IMR-90 (cell line): ENCODE measurements around the gene CALHM3. TPM values are rescaled to one million over a fixed set of nuclear protein-coding genes. Genes with fewer than 3 reads are reported as not detected.
A peak's percentile ranks its signal among the peaks of the same experiment; 100 is the strongest.

ENCODE experiments used
- ATAC-seq: fragments of 200-7000 bp; cut with Tn5 transposase; 2 replicates; pipeline ENCODE4 v1.9.1; 2020; ENCODE audit warnings: low read depth, mild to moderate bottlenecking, moderate library complexity
- BruUV-seq: library from RNA; stranded (reverse); fragments of 400-500 nt; replicated peaks from 2 replicates; lab custom pipeline; 2021; lab: Mats Ljungman, UMichigan
- CTCF ChIA-PET: fragments of 300-600 bp; formaldehyde crosslinking; extraction: SDS; loops from one replicate; lab custom pipeline; 2021; ENCODE audit warnings: antibody characterized with exemption; lab: Yijun Ruan, JAX
- POLR2A ChIA-PET: fragments of 300-600 bp; sonication (Branson Sonifier 250); formaldehyde crosslinking; loops from one replicate; lab custom pipeline; 2022; ENCODE audit warnings: antibody characterized with exemption; ENCODE audit not compliant: unreplicated experiment; lab: Charles Lee
- DNase-seq: peaks from one replicate; pipeline ENCODE4 v3.0.0; 2013
- H2AFZ ChIP-seq: replicated peaks from 2 replicates; pipeline ENCODE3; 2013; ENCODE audit warnings: low read length, mild to moderate bottlenecking; ENCODE audit not compliant: poor library complexity
- H2AK5ac ChIP-seq: 2 replicates; pipeline ENCODE4 v1.6.1; 2013; ENCODE audit warnings: low read depth, low read length, inconsistent platforms
- H2AK9ac ChIP-seq: replicated peaks from 2 replicates; pipeline ENCODE3; 2013; ENCODE audit warnings: mild to moderate bottlenecking, low read depth, low read length, moderate library complexity; ENCODE audit not compliant: poor library complexity
- H2BK120ac ChIP-seq: 2 replicates; pipeline ENCODE4 v1.6.1; 2013; ENCODE audit warnings: low read depth, low read length, inconsistent platforms
- H2BK15ac ChIP-seq: 3 replicates; pipeline ENCODE4 v1.6.1; 2013; ENCODE audit warnings: low read depth, low read length, inconsistent platforms
- H2BK20ac ChIP-seq: 2 replicates; pipeline ENCODE4 v1.6.1; 2013; ENCODE audit warnings: low read depth, mild to moderate bottlenecking, inconsistent platforms, low read length, moderate library complexity
- H2BK5ac ChIP-seq: 2 replicates; pipeline ENCODE4 v1.6.1; 2013; ENCODE audit warnings: mild to moderate bottlenecking, low read depth, low read length, inconsistent platforms; ENCODE audit not compliant: poor library complexity, severe bottlenecking
- H3K14ac ChIP-seq: replicated peaks from 2 replicates; pipeline ENCODE4 v1.6.1; 2013; ENCODE audit warnings: low read depth, low read length, inconsistent platforms
- H3K18ac ChIP-seq: 2 replicates; pipeline ENCODE4 v1.6.1; 2013; ENCODE audit warnings: low read depth, low read length, control low read depth
- H3K23ac ChIP-seq: 2 replicates; pipeline ENCODE4 v1.6.1; 2013; ENCODE audit warnings: low read depth, low read length, inconsistent platforms
- H3K27ac ChIP-seq: 2 replicates; pipeline ENCODE4 v1.5.1; 2013; ENCODE audit warnings: mild to moderate bottlenecking, control low read depth, low read length; ENCODE audit not compliant: insufficient read depth
- H3K27me3 ChIP-seq: 2 replicates; pipeline ENCODE4 v1.6.1; 2013; ENCODE audit warnings: low read length; ENCODE audit not compliant: control insufficient read depth, insufficient read depth
- H3K36me3 ChIP-seq: 2 replicates; pipeline ENCODE4 v1.6.1; 2013; ENCODE audit warnings: low read length, mixed read lengths; ENCODE audit not compliant: control insufficient read depth, insufficient read depth
- H3K4ac ChIP-seq: 2 replicates; pipeline ENCODE4 v1.6.1; 2013; ENCODE audit warnings: low read depth, low read length, inconsistent platforms
- H3K4me1 ChIP-seq: 2 replicates; pipeline ENCODE4 v1.6.1; 2013; ENCODE audit warnings: low read length, mixed read lengths; ENCODE audit not compliant: control insufficient read depth, insufficient read depth
- H3K4me2 ChIP-seq: 2 replicates; pipeline ENCODE4 v1.6.1; 2013; ENCODE audit warnings: low read depth, mild to moderate bottlenecking, control low read depth, low read length, moderate library complexity
- H3K4me3 ChIP-seq: 2 replicates; pipeline ENCODE4 v1.5.1; 2013; ENCODE audit warnings: low read depth, mild to moderate bottlenecking, control low read depth, low read length, moderate library complexity; ENCODE audit not compliant: insufficient read depth
- H3K56ac ChIP-seq: 2 replicates; pipeline ENCODE4 v1.6.1; 2013; ENCODE audit warnings: low read length, inconsistent platforms; ENCODE audit not compliant: insufficient read depth; ENCODE audit errors: extremely low read depth
- H3K79me1 ChIP-seq, 2 experiments: 2 replicates each; pipeline ENCODE4 v1.6.1; 2013; ENCODE audit warnings: low read length in 2 of 2, inconsistent platforms in 1 of 2, low read depth in 1 of 2
- H3K9ac ChIP-seq: 2 replicates; pipeline ENCODE4 v1.6.1; 2013; ENCODE audit warnings: low read depth, low read length, control low read depth
- H3K9me1 ChIP-seq: 2 replicates; pipeline ENCODE4 v1.6.1; 2013; ENCODE audit warnings: low read length, inconsistent platforms; ENCODE audit not compliant: insufficient read depth
- H3K9me3 ChIP-seq: 2 replicates; pipeline ENCODE4 v1.6.1; 2013; ENCODE audit warnings: low read length; ENCODE audit not compliant: control insufficient read depth, insufficient read depth
- H4K20me1 ChIP-seq: 2 replicates; pipeline ENCODE4 v1.6.1; 2013; ENCODE audit warnings: low read length, inconsistent platforms; ENCODE audit not compliant: insufficient read depth
- H4K5ac ChIP-seq: 2 replicates; pipeline ENCODE4 v1.6.1; 2013; ENCODE audit warnings: mild to moderate bottlenecking, low read depth, low read length, control low read depth
- H4K8ac ChIP-seq, 2 experiments: 2 replicates each; pipeline ENCODE4 v1.6.1; 2013; ENCODE audit warnings: low read depth in 2 of 2, low read length in 2 of 2, control low read depth in 1 of 2, inconsistent platforms in 1 of 2
- H4K91ac ChIP-seq: 2 replicates; pipeline ENCODE4 v1.6.1; 2013; ENCODE audit warnings: low read depth, low read length, inconsistent platforms; ENCODE audit not compliant: insufficient read depth
- BHLHE40 ChIP-seq: fragments of 150-350 bp; IDR thresholded peaks from 2 replicates; pipeline ENCODE4 v1.6.1; 2016; ENCODE audit warnings: mild to moderate bottlenecking, low read depth, low read length
- CEBPB ChIP-seq: IDR thresholded peaks from 2 replicates; pipeline ENCODE4 v1.6.1; 2012; ENCODE audit warnings: low read depth, low read length, improper control_type of control experiment
- MXI1 ChIP-seq: IDR thresholded peaks from 2 replicates; pipeline ENCODE4 v1.6.1; 2012; ENCODE audit warnings: low read depth, mild to moderate bottlenecking, low read length, moderate library complexity, borderline replicate concordance
- NFE2L2 ChIP-seq: fragments of 150-350 bp; IDR thresholded peaks from 2 replicates; pipeline ENCODE4 v1.6.1; 2016; ENCODE audit warnings: low read depth, mild to moderate bottlenecking, low read length
- RAD21 ChIP-seq: IDR thresholded peaks from 2 replicates; pipeline ENCODE4 v1.6.1; 2012; ENCODE audit warnings: low read length, improper control_type of control experiment
- WGBS, 2 experiments: methylation state at CpG; one replicate each; pipeline versions ENCODE4 v1.1.5 to v1.1.7; 2013; ENCODE audit warnings: missing lambda C conversion rate in 2 of 2; ENCODE audit not compliant: insufficient read length in 1 of 2; ENCODE audit errors: extremely low coverage in 2 of 2; 5-methylcytosine and 5-hydroxymethylcytosine counted together
- dilution Hi-C: fragments of 300-500 bp; cut with HindIII; formaldehyde crosslinking; loops from one replicate; pipeline ENCODE4 v1.14.3; 2018; ENCODE audit warnings: low sequenced_read_pairs; ENCODE audit not compliant: unreplicated experiment
- in situ Hi-C: fragments of 300-500 bp; cut with MboI; formaldehyde crosslinking; loops from 3 replicates; pipeline ENCODE4 v1.14.3; 2019; ENCODE audit warnings: low sequenced_read_pairs, inconsistent platforms, mixed read lengths
- intact Hi-C: fragments of 100-400 bp; cut with micrococcal nuclease; formaldehyde crosslinking; loops from 2 replicates; pipeline ENCODE4 v1.10.0; 2022
- polyA plus RNA-seq, 3 experiments: library from polyadenylated mRNA; depleted of rRNA; stranded (reverse); fragments of >200 nt; gene quantifications; 2 replicates each; pipeline ENCODE4 v1.2.3, GENCODE V29; 2012; ENCODE audit warnings: low replicate concordance in 1 of 3
- total RNA-seq: library from RNA; depleted of rRNA; stranded (reverse); fragments of >200 nt; gene quantifications from 2 replicates; pipeline ENCODE4 v1.2.3, GENCODE V29; 2012

CALHM3 gene
- total and polyA plus RNA-seq, 2 of the 4 experiments (the other 2 are of a cell fraction), result not detected

GRCh38 chr10:103449208-103450144 lies 29.6 kb downstream of the CALHM3 start:
- peak overlapping the region; percentile 43; the same call in 1 of the 2 replicates for H2AK5ac ChIP-seq
- H2BK120ac ChIP-seq, result no peak overlapping the region
- H3K4me1 ChIP-seq, result peaks cover 11% of the 10 kb centered on the region; the same call in 1 of the 2 replicates
- H2BK20ac ChIP-seq, result no peak overlapping the region
- 94% methylated on average over 22 of the region's 34 CpGs; no CpG with 5 or more reads in 1 of the 2 experiments for WGBS, 2 experiments
- H3K9ac ChIP-seq, result no peak overlapping the region
- no peak overlapping the region for H4K8ac ChIP-seq
- H2AFZ ChIP-seq, result peak overlapping the region; percentile 2
- no peaks in the 10 kb centered on the region for H3K9me3 ChIP-seq
- H4K91ac ChIP-seq, result no peak overlapping the region
- no peaks in the 10 kb centered on the region for H3K27me3 ChIP-seq
- peaks cover 0 to 34% of the 10 kb centered on the region in 2 experiments; a peak in 1 of 4 replicates for H3K79me1 ChIP-seq
- H3K4me2 ChIP-seq, result no peak overlapping the region
- intact Hi-C loops, result no loop called here
- peaks cover 12% of the 10 kb centered on the region; the same call in 1 of the 2 replicates for H4K20me1 ChIP-seq
- H3K56ac ChIP-seq, result no peak overlapping the region
- H2BK15ac ChIP-seq, result no peak overlapping the region
- H3K27ac ChIP-seq, result no peak overlapping the region
- H3K23ac ChIP-seq, result no peak overlapping the region
- ATAC-seq, result no peak; the same call in 1 of the 2 replicates
- H3K9me1 ChIP-seq, result peaks cover 10% of the 10 kb centered on the region
- peaks cover 36% of the 10 kb centered on the region for H3K36me3 ChIP-seq
- TF ChIP-seq RAD21 (no peak), BHLHE40 (no peak), MXI1 (no peak), NFE2L2 (no peak), CEBPB (no peak)
- no peak overlapping the region for H2AK9ac ChIP-seq
- no TSS peak for BruUV-seq
- no peak overlapping the region for H2BK5ac ChIP-seq
- H3K14ac ChIP-seq, result no peak overlapping the region
- H3K4ac ChIP-seq, result no peak overlapping the region
- CTCF ChIA-PET, result no interaction called here
- no peak overlapping the region for H3K18ac ChIP-seq
- no peak overlapping the region for H3K4me3 ChIP-seq
- in situ Hi-C loops, result no loop called here
- POLR2A ChIA-PET, result no interaction called here
- no peak overlapping the region for H4K5ac ChIP-seq
- dilution Hi-C loops, result no loop called here
- DNase-seq, result no peak
